HG02973 (cell line): ENCODE measurements around the gene ST6GALNAC2.
"Not testable (repeated sequence)": the region's sequence is repeated elsewhere in the genome, so short reads cannot be mapped to it uniquely, and the experiment has no call there.

Source experiments
- ATAC-seq: cut with Tn5 transposase; IDR thresholded peaks from one replicate; pipeline ENCODE4 v1.9.1; 2021; ENCODE audit warnings: moderate library complexity; ENCODE audit not compliant: unreplicated experiment

The ST6GALNAC2 gene

GRCh38 chr17:76570877-76571471, 14.7 kb downstream of the ST6GALNAC2 start:
- no peak for ATAC-seq

GRCh38 chr17:76570457-76570856, 15.2 kb downstream of the ST6GALNAC2 start:
- ATAC-seq, result no peak

- no peak for ATAC-seq
Observed at GRCh38 chr17:76569607-76570279, 15.9 kb downstream of the ST6GALNAC2 start.

- no peak for ATAC-seq
Observed at GRCh38 chr17:76568811-76569221, 16.8 kb downstream of the ST6GALNAC2 start.

- ATAC-seq, result no peak
Observed at GRCh38 chr17:76567634-76568432, 17.8 kb downstream of the ST6GALNAC2 start.

GRCh38 chr17:76566988-76567431, 18.6 kb downstream of the ST6GALNAC2 start:
- ATAC-seq, result no peak

- no peak for ATAC-seq
Observed at GRCh38 chr17:76566613-76566943, 19.1 kb downstream of the ST6GALNAC2 start.

GRCh38 chr17:76565728-76566612, 19.7 kb downstream of the ST6GALNAC2 start:
- ATAC-seq, result no peak

- ATAC-seq, result not testable (repeated sequence)
Observed at GRCh38 chr17:76564991-76565727, 20.5 kb downstream of the ST6GALNAC2 start.

- not testable (repeated sequence) for ATAC-seq
Observed at GRCh38 chr17:76563359-76563758, 22.3 kb downstream of the ST6GALNAC2 start.

GRCh38 chr17:76562734-76563148, 22.9 kb downstream of the ST6GALNAC2 start:
- no peak for ATAC-seq

- no peak for ATAC-seq
Observed at GRCh38 chr17:76561799-76562268, 23.8 kb downstream of the ST6GALNAC2 start.

GRCh38 chr17:76561332-76561731, 24.3 kb downstream of the ST6GALNAC2 start:
- ATAC-seq, result no peak

- no peak for ATAC-seq
Observed at GRCh38 chr17:76560877-76561221, 24.8 kb downstream of the ST6GALNAC2 start.

- ATAC-seq, result no peak
Observed at GRCh38 chr17:76560036-76560876, 25.4 kb downstream of the ST6GALNAC2 start.

GRCh38 chr17:76559460-76559859, 26.2 kb downstream of the ST6GALNAC2 start:
- not testable (repeated sequence) for ATAC-seq

GRCh38 chr17:76558198-76559095, 27.2 kb downstream of the ST6GALNAC2 start:
- no peak for ATAC-seq
